COLO668 (cell line): ENCODE results near the gene AGAP1.
A peak's percentile ranks its signal among the peaks of the same experiment; 100 is the strongest.

Experiments used
- DNase-seq: peaks from one replicate; lab custom pipeline; 2025; ENCODE audit not compliant: unreplicated experiment; lab: John Stamatoyannopoulos, UW

The AGAP1 gene

GRCh38 chr2:235954888-235955480 is 461.1 kb downstream of the AGAP1 start:
- no peak for DNase-seq

GRCh38 chr2:235955664-235956063 is 461.8 kb downstream of the AGAP1 start:
- no peak for DNase-seq

GRCh38 chr2:235956281-235956970 is 462.6 kb downstream of the AGAP1 start:
- no peak for DNase-seq

- DNase-seq: no peak
These were observed 463.4 kb downstream of the AGAP1 start for GRCh38 chr2:235957251-235957650.

GRCh38 chr2:235958221-235958930 is 464.5 kb downstream of the AGAP1 start:
- DNase-seq: no peak

GRCh38 chr2:235958931-235959410 is 465.1 kb downstream of the AGAP1 start:
- DNase-seq: no peak

- DNase-seq: no peak
These were observed 466.3 kb downstream of the AGAP1 start for GRCh38 chr2:235960011-235960715.

GRCh38 chr2:235960716-235961640 is 467.1 kb downstream of the AGAP1 start:
- DNase-seq: no peak

GRCh38 chr2:235961711-235962110 is 467.9 kb downstream of the AGAP1 start:
- no peak for DNase-seq

- DNase-seq: no peak
These were observed 470.2 kb downstream of the AGAP1 start for GRCh38 chr2:235963853-235964577.

GRCh38 chr2:235964787-235965390 is 471.0 kb downstream of the AGAP1 start:
- DNase-seq: no peak

GRCh38 chr2:235966396-235966795 is 472.6 kb downstream of the AGAP1 start:
- DNase-seq: no peak

GRCh38 chr2:235966932-235967757 is 473.3 kb downstream of the AGAP1 start:
- no peak for DNase-seq

GRCh38 chr2:235968155-235968554 is 474.3 kb downstream of the AGAP1 start:
- DNase-seq: no peak

GRCh38 chr2:235968616-235969324 is 474.9 kb downstream of the AGAP1 start:
- DNase-seq: peak; percentile 72

GRCh38 chr2:235970204-235971040 is 476.6 kb downstream of the AGAP1 start:
- DNase-seq: no peak

- DNase-seq: no peak
These were observed 482.7 kb downstream of the AGAP1 start for GRCh38 chr2:235976516-235976915.
